ENCODE results near the gene NSG1.

The NSG1 gene

DNA sequence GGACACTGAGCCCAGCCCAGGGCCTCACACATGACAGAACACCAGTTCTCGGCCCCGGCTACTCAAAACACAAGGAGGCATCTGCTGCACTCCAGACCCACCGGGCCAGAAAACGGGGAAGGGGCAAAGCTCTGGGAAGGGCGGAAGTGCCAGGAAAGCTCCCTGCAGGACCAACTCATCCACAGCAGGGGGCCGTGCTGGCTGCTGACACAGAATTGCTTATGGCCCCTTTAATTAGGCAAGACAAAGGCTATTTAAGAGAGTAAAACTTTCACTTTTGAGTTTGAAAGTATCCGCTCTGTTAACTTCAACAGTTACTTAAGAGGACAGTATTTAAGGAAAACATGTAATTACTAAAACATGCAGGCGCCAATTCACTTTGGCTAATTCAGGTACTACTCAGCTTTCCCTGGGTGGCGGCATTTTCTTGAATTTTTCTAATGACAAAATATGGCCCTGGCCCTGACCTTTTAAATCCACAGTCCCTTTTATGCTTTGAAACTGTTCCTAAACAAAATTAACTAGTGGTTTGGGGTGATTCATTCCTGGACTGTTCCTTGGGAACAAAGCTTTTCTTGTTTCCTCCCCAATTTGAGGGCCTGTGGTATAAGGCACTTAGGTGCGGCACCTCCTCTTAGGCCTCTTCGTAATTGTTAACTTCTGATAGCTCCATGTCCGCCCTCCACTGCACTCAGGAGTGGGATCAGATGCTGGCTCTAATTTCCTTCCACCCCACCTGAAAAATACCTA lies 40.4 kb downstream of the NSG1 start:
- TF ChIP-seq POLR2AphosphoS5 (IDR thresholded peaks at IDR 0.05; ENCODE audit: borderline replicate concordance, low read depth, low read length): no peak
- TF ChIP-seq EZH2 (IDR thresholded peaks at IDR 0.05): no peak
- TF ChIP-seq FOXP2 (optimal IDR thresholded peaks at IDR 0.05; ENCODE audit: control extremely low read depth, extremely low read length, insufficient read depth): no peak
- DNase-seq (ENCODE audit: low read depth, low spot score): no peak
- Histone ChIP-seq H3K9ac (ENCODE audit: insufficient read length) (no peak overlapping the region), H3K9me3 (ENCODE audit: low read depth, low read length) (no peaks in the 10 kb centered on the region), H3K4me3 (no peak overlapping the region), H3K27ac (no peak overlapping the region), H3K36me3 (ENCODE audit: insufficient read depth, low read length) (no peaks in the 10 kb centered on the region)

DNA sequence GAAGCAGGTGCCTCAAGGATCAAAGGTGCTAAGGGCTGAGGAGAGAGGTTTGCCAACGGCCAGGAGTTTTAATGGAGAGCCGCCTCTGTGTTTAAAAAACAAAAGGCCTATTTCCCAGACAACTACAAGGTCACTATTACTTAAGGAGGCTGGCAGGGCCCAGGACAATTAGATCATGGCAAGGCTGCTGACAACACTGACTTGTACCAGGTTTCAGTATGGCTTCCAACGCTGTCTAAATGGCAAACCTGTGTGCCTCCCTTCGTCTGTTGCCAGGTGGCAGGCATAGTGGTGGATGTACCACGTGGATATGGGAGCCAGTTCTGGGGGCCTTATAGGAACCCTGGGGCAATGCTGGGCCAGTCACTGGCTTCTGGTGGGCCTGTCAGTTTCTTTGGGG lies 41.0 kb downstream of the NSG1 start:
- Histone ChIP-seq H3K9ac (ENCODE audit: insufficient read length) (no peak overlapping the region), H3K36me3 (ENCODE audit: insufficient read depth, low read length) (no peaks in the 10 kb centered on the region), H3K9me3 (ENCODE audit: low read depth, low read length) (no peaks in the 10 kb centered on the region), H3K4me3 (no peak overlapping the region), H3K27ac (no peak overlapping the region)
- TF ChIP-seq FOXP2 (optimal IDR thresholded peaks at IDR 0.05; ENCODE audit: control extremely low read depth, extremely low read length, insufficient read depth) (no peak), POLR2AphosphoS5 (IDR thresholded peaks at IDR 0.05; ENCODE audit: borderline replicate concordance, low read depth, low read length) (no peak), EZH2 (IDR thresholded peaks at IDR 0.05) (no peak)
- DNase-seq (ENCODE audit: low read depth, low spot score): no peak

DNA sequence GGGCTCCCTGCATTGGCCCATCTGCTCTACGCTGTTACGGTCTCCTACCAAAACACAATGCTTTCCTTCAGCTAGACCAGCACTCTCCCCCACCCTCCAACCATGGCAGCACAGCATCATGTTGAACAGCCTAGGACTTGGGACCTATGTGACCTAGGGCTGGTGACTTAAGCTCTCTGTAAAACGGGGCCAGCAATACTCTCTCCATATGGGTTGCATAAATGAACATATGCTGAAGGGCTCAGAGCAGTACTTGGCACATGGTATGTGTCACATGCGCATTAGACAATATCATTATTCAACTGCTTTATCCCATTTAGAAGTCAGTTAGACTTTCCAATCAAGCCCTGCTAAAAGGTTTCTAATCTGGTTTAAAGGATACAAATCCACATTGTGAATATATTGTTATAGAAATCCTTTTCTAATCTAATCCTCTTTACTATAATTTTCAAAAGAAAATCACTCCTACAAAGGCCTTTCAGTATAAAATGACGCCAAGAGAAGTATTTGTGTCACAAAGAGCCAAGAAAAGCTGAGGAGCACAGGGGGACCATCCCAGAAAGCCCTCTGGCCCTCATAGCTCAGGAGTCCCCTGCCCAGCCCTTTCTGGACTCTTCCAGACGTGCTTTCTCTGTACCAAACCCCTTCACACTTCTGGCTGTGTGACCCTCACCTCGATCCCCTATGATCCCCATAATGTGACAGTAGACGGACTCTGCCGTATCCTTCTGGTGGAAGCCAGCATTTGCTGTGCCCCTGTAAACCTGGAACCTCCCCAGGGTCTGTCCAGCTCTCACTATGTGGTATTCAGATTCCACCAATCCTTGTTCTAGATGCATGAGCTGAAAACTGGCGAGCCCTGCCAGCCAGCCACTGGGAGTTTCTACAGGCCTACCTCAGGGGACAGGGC lies 42.3 kb downstream of the NSG1 start:
- Histone ChIP-seq H3K36me3 (ENCODE audit: insufficient read depth, low read length) (no peaks in the 10 kb centered on the region), H3K27ac (no peak overlapping the region), H3K4me3 (no peak overlapping the region), H3K9me3 (ENCODE audit: low read depth, low read length) (no peaks in the 10 kb centered on the region), H3K9ac (ENCODE audit: insufficient read length) (no peak overlapping the region)
- TF ChIP-seq FOXP2 (optimal IDR thresholded peaks at IDR 0.05; ENCODE audit: control extremely low read depth, extremely low read length, insufficient read depth) (no peak), POLR2AphosphoS5 (IDR thresholded peaks at IDR 0.05; ENCODE audit: borderline replicate concordance, low read depth, low read length) (no peak), EZH2 (IDR thresholded peaks at IDR 0.05) (no peak)
- DNase-seq (ENCODE audit: low read depth, low spot score): no peak

DNA sequence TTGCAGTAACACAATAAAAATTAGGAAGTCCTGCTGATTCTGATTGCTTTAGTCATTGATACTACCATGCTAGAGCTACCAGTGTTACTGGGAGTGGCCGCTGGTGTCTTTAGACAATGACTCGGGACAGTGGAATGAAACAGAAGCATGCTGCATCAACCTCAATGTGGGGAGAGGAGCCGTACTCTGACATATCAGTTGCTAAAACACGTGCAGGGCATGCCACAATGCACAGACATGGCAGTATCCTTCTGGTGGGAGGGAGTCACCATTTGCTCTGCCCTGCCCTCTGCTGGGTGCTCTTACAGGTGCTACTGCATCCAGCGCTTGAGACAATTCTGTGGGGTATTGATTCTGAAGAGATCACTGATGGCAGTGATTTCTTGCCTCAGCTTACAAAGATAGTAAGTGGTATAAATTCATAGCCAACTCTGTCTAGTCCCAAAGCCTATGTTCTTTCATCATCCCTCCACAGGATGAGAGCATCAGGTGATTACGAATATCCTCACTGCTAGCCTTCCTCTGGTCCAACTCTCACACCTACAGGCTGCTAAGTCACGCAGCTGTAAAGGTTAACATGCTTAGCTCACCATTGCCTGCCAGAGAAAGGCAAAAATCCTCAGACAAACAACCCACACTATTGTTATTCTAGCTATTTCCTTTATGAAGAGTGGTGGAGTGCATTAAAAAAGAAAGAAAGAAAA lies 43.7 kb downstream of the NSG1 start:
- H3K27ac ChIP-seq: no peak overlapping the region
- no peaks in the 10 kb centered on the region for H3K36me3 ChIP-seq (ENCODE audit: insufficient read depth, low read length)
- H3K9ac ChIP-seq (ENCODE audit: insufficient read length): no peak overlapping the region
- no peaks in the 10 kb centered on the region for H3K9me3 ChIP-seq (ENCODE audit: low read depth, low read length)
- no peak overlapping the region for H3K4me3 ChIP-seq
- peak; percentile 10 for DNase-seq (ENCODE audit: low read depth, low spot score)
- TF ChIP-seq EZH2 (IDR thresholded peaks at IDR 0.05) (no peak), POLR2AphosphoS5 (IDR thresholded peaks at IDR 0.05; ENCODE audit: borderline replicate concordance, low read depth, low read length) (no peak), FOXP2 (optimal IDR thresholded peaks at IDR 0.05; ENCODE audit: control extremely low read depth, extremely low read length, insufficient read depth) (no peak)

DNA sequence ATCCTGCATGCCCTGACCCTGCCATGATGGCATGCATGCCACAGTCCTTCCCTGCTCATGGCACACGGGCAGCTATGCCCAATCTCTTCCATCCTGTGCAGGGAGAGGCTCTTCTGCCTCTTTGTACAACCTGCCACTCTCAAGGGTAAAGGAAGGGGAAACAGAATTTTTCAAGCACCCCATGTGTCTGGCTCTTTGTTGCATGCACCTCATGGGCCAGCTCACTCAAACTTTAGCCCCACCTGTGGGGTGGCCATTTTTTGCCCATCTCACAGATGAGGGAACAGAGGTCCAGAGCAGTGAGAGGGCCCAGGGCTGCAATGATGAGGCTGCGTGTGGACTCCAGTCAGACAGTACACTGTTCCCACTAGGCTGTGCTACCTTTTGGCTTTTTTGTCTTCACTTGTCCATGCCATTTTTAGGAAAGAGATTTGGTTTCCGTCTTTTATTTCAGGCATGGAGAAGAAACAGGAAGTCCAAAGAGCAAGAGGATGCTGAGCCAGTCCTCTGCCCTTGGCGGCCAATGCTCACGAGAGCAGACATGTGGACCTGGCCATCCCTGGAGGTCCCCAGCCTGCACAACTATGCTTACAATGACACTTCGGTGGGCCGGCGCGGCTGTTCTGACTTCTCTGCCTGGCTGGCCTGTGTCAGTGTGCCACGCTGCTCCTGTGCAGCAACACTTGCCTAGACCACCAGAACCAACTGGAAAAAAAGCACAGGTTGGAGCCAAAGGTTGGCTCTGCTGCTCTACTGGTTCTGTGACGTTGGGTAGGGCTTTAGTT lies 45.6 kb downstream of the NSG1 start:
- no peak overlapping the region for H3K4me3 ChIP-seq
- H3K36me3 ChIP-seq (ENCODE audit: insufficient read depth, low read length): no peaks in the 10 kb centered on the region; the same call in 1 of the 2 replicates
- TF ChIP-seq POLR2AphosphoS5 (IDR thresholded peaks at IDR 0.05; ENCODE audit: borderline replicate concordance, low read depth, low read length) (no peak), EZH2 (IDR thresholded peaks at IDR 0.05) (no peak), FOXP2 (optimal IDR thresholded peaks at IDR 0.05; ENCODE audit: control extremely low read depth, extremely low read length, insufficient read depth) (no peak)
- no peak overlapping the region for H3K9ac ChIP-seq (ENCODE audit: insufficient read length)
- H3K27ac ChIP-seq: no peak overlapping the region
- DNase-seq (ENCODE audit: low read depth, low spot score): no peak
- H3K9me3 ChIP-seq (ENCODE audit: low read depth, low read length): no peaks in the 10 kb centered on the region

DNA sequence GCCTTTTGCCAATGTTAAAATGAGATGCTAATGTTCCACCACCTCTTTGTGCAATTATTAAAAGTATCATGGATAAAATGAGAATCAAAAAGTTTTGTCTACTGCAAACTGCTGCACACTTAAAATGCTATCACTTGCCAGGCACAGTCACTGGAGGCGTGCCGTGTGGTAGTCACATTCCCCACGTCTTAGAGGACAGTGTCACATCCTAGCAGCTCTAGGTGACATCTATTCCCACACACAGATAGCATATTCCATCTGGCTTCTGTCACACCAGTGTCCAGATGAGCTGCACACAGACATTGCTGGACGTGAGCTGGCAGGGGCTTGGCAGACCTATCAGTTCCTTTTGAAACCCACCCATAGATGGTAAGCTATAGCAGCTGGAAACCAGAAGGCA lies 47.0 kb downstream of the NSG1 start:
- DNase-seq (ENCODE audit: low read depth, low spot score): no peak
- H3K36me3 ChIP-seq (ENCODE audit: insufficient read depth, low read length): no peaks in the 10 kb centered on the region; the same call in 1 of the 2 replicates

DNA sequence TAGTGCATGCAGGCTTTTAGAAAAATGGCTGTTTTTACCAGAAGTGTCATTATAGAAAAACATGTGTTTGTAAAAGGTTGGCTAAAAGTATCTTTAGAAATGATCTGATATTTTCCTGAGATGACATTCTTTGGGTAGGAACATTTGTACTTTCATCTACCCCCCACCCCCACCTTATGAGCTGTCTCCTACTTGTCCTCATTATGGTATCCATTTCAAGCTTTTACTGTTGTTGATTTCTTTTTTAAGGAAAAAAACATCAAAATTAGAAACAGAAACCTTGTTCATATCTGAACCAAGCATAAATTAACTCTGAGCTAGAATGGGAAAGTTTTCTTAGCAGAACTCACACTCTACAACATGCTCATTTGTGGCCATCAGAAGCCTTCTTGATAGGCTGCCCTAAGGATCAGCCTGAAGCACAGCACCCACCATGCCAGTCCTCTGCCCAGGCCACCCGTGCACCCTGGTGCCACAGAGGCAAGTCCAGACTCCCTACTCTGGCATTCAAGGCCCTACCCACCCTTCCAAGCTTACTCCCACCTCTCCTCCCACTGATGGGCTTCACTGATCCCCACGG lies 49.4 kb downstream of the NSG1 start:
- Histone ChIP-seq H3K9ac (ENCODE audit: insufficient read length) (no peak overlapping the region), H3K27ac (no peak overlapping the region), H3K9me3 (ENCODE audit: low read depth, low read length) (no peaks in the 10 kb centered on the region), H3K4me3 (no peak overlapping the region), H3K36me3 (ENCODE audit: insufficient read depth, low read length) (peaks cover 3% of the 10 kb centered on the region; the same call in 1 of the 2 replicates)
- TF ChIP-seq FOXP2 (optimal IDR thresholded peaks at IDR 0.05; ENCODE audit: control extremely low read depth, extremely low read length, insufficient read depth) (no peak), POLR2AphosphoS5 (IDR thresholded peaks at IDR 0.05; ENCODE audit: borderline replicate concordance, low read depth, low read length) (no peak), EZH2 (IDR thresholded peaks at IDR 0.05) (no peak)
- no peak for DNase-seq (ENCODE audit: low read depth, low spot score)

More for the DNA sequence above, 47.0 kb downstream of the NSG1 start:
- H3K9me3 ChIP-seq (ENCODE audit: low read depth, low read length): no peaks in the 10 kb centered on the region
- no peak overlapping the region for H3K27ac ChIP-seq
- no peak for TF ChIP-seq FOXP2 (optimal IDR thresholded peaks at IDR 0.05; ENCODE audit: control extremely low read depth, extremely low read length, insufficient read depth)
- no peak for TF ChIP-seq EZH2 (IDR thresholded peaks at IDR 0.05)
- TF ChIP-seq POLR2AphosphoS5 (IDR thresholded peaks at IDR 0.05; ENCODE audit: borderline replicate concordance, low read depth, low read length): no peak
- no peak overlapping the region for H3K4me3 ChIP-seq
- no peak overlapping the region for H3K9ac ChIP-seq (ENCODE audit: insufficient read length)

Data from SK-N-MC (cell line).